GM23248 (cell line): ENCODE measurements around the gene ORM1.

Experiments used
- EZH2 ChIP-seq: fragments of 200-600 bp; sonication (generic); IDR thresholded peaks from 2 replicates; pipeline ENCODE4 v1.6.1; 2018; ENCODE audit warnings: antibody characterized with exemption, mild to moderate bottlenecking; ENCODE audit not compliant: insufficient read depth, poor library complexity, severe bottlenecking
- EZH2phosphoT487 ChIP-seq: fragments of 200-600 bp; sonication (generic); IDR thresholded peaks from 2 replicates; pipeline ENCODE4 v1.6.1; 2018; ENCODE audit warnings: antibody characterized with exemption, moderate library complexity, mild to moderate bottlenecking, low read depth; ENCODE audit not compliant: insufficient read depth

DNA sequence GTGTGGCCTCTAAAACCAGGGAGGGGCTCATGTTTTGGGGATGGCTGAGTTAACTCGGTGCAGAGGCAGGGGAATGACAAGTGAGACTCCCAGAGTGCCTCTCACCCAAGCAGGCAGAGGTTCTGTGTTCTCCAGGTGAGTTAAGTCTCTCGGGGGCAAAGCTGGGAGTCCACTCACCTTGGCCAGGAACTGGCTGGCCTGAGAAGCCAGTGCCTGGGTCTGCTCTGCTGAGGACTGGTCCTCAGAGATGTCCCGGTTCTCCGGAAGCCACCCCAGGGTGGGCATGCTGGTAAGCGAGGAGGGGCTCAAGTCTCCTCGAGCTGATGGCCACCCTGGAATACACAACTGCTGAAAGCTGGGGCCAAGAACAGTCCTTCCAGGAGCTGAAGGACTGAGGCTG, 44.5 kb downstream of the ORM1 start:
- TF ChIP-seq EZH2 (no peak), EZH2phosphoT487 (no peak)
